ENCODE data around the gene SORBS1. TPM values are rescaled to one million over a fixed set of nuclear protein-coding genes. Genes with fewer than 3 reads are reported as not detected.

Gene SORBS1
- total RNA-seq, 4 donors from 2014 or later: 92.2 to 308 (median 150) TPM

GRCh38 chr10:95597788-95598187, 36.6 kb upstream of the SORBS1 start:
- H3K27me3 ChIP-seq: no peaks in the 10 kb centered on the region
- TF ChIP-seq POLR2AphosphoS5 (IDR thresholded peaks at IDR 0.05) (no peak), CTCF (IDR thresholded peaks at IDR 0.05) (no peak), POLR2A (IDR thresholded peaks at IDR 0.05) (no peak), EP300 (IDR thresholded peaks at IDR 0.05; ENCODE audit: low read depth) (no peak)
- intact Hi-C loops (cut with DNase I; ENCODE audit: low total_unique reads): no loop called here
- in situ Hi-C loops (cut with MboI; ENCODE audit: low pct_ligation_motif_present in 1 of 4, low pct_unique_long_range_greater_than_20kb in 1 of 4, low sequenced_read_pairs in 3 of 4): loop anchor here in 1 of 4 donors (10.0 kb wide), 1 partner anchor 163 kb away; no protein-coding TSS in a partner anchor
- DNase-seq: no peak
- H3K27ac ChIP-seq: no peak overlapping the region
- WGBS, 2 donors (ENCODE audit: low coverage in 1 of 2): 67 to 71% methylated on average over 1 of the region's 1 CpG
- H3K4me1 ChIP-seq: peaks cover 0 to 8% (median 6%) of the 10 kb centered on the region in 4 donors
- no peaks in the 10 kb centered on the region for H3K36me3 ChIP-seq
- H3K4me3 ChIP-seq: no peak overlapping the region
- H3K9me3 ChIP-seq: no peaks in the 10 kb centered on the region

- Histone ChIP-seq H3K4me1 (no peaks in the 10 kb centered on the region), H3K9me3 (no peaks in the 10 kb centered on the region), H3K27me3 (no peaks in the 10 kb centered on the region), H3K36me3 (no peaks in the 10 kb centered on the region), H3K27ac (no peak overlapping the region), H3K4me3 (no peak overlapping the region)
- 82% methylated on average over 1 of the region's 1 CpG; no CpG with 5 or more reads in 1 of the 2 donors for WGBS, 2 donors (ENCODE audit: low coverage in 1 of 2)
- no peak for TF ChIP-seq CTCF (IDR thresholded peaks at IDR 0.05)
- TF ChIP-seq POLR2AphosphoS5 (IDR thresholded peaks at IDR 0.05): no peak
- no peak for TF ChIP-seq EP300 (IDR thresholded peaks at IDR 0.05; ENCODE audit: low read depth)
- TF ChIP-seq POLR2A (IDR thresholded peaks at IDR 0.05): no peak
- in situ Hi-C loops (cut with MboI; ENCODE audit: low pct_ligation_motif_present in 1 of 4, low pct_unique_long_range_greater_than_20kb in 1 of 4, low sequenced_read_pairs in 3 of 4): no loop called here
- DNase-seq: peak; percentile 41
- intact Hi-C loops (cut with DNase I; ENCODE audit: low total_unique reads): no loop called here
Observed at GRCh38 chr10:95588025-95588424, 26.9 kb upstream of the SORBS1 start.

- in situ Hi-C loops (cut with MboI; ENCODE audit: low pct_ligation_motif_present in 1 of 4, low pct_unique_long_range_greater_than_20kb in 1 of 4, low sequenced_read_pairs in 3 of 4): no loop called here
Observed at GRCh38 chr10:95579835-95580535, 18.8 kb upstream of the SORBS1 start.

GRCh38 chr10:95579292-95579691, 18.1 kb upstream of the SORBS1 start:
- TF ChIP-seq EP300 (IDR thresholded peaks at IDR 0.05; ENCODE audit: low read depth): no peak
- no peak for TF ChIP-seq CTCF (IDR thresholded peaks at IDR 0.05)
- no peak for TF ChIP-seq POLR2AphosphoS5 (IDR thresholded peaks at IDR 0.05)
- TF ChIP-seq POLR2A (IDR thresholded peaks at IDR 0.05): no peak
- no peak for DNase-seq
- H3K27me3 ChIP-seq: no peaks in the 10 kb centered on the region
- intact Hi-C loops (cut with DNase I; ENCODE audit: low total_unique reads) (no loop called here), in situ Hi-C loops (cut with MboI; ENCODE audit: low pct_ligation_motif_present in 1 of 4, low pct_unique_long_range_greater_than_20kb in 1 of 4, low sequenced_read_pairs in 3 of 4) (no loop called here)
- H3K9me3 ChIP-seq: no peaks in the 10 kb centered on the region
- 86 to 89% methylated on average over 1 of the region's 1 CpG for WGBS, 2 donors (ENCODE audit: low coverage in 1 of 2)
- no peak overlapping the region for H3K27ac ChIP-seq
- no peaks in the 10 kb centered on the region for H3K36me3 ChIP-seq
- peaks cover 0 to 3% (median 0%) of the 10 kb centered on the region in 4 donors for H3K4me1 ChIP-seq
- H3K4me3 ChIP-seq: no peak overlapping the region

More at GRCh38 chr10:95579835-95580535, 18.8 kb upstream of the SORBS1 start:
- no peak for DNase-seq
- Histone ChIP-seq H3K27ac (no peak overlapping the region), H3K36me3 (no peaks in the 10 kb centered on the region), H3K4me1 (peaks cover 0 to 3% (median 0%) of the 10 kb centered on the region in 4 donors), H3K27me3 (no peaks in the 10 kb centered on the region), H3K4me3 (no peak overlapping the region), H3K9me3 (no peaks in the 10 kb centered on the region)
- intact Hi-C loops (cut with DNase I; ENCODE audit: low total_unique reads): no loop called here
- TF ChIP-seq POLR2A (IDR thresholded peaks at IDR 0.05) (no peak), CTCF (IDR thresholded peaks at IDR 0.05) (no peak), EP300 (IDR thresholded peaks at IDR 0.05; ENCODE audit: low read depth) (no peak), POLR2AphosphoS5 (IDR thresholded peaks at IDR 0.05) (no peak)
- 60 to 84% methylated on average over 1 to 2 of the region's 2 CpGs for WGBS, 2 donors (ENCODE audit: low coverage in 1 of 2)
